SU-DHL-6 (cell line): ENCODE results near the gene NOS1AP.

Source experiments
- EZH2phosphoT487 ChIP-seq: fragments of 200-600 bp; sonication (generic), shearing (Covaris generic); conservative IDR thresholded peaks from 2 replicates; pipeline ENCODE4 v1.6.1; 2018; ENCODE audit warnings: mild to moderate bottlenecking, antibody characterized with exemption, low read length, moderate library complexity, mixed read lengths
- TF ChIP-seq, protein P1 (sequence below): fragments of 200-600 bp; sonication (generic); IDR thresholded peaks from one replicate; pipeline ENCODE4 v1.5.1; 2017; ENCODE audit warnings: antibody characterized with exemption, mild to moderate bottlenecking, low read length, moderate library complexity; ENCODE audit not compliant: insufficient read depth, poor library complexity, severe bottlenecking

DNA sequence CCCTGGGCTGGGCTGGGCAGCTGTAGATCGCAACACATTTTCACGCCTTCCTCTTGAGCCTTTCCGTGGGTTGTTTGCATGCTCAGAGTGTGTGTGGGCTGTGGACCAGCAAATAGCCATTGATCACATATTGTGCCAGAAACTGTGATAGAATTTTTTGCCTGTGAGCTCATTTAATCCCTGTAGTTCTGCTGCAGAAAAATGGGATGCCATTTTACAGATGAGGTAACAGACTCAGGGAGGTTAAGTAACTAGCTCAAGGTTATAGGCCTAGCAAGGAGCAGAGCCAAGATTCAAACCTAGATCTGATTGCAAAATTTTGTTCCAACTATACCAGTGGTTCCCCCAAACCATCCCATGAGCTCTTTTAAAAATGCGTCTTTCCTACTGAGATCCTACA lies 296.7 kb downstream of the NOS1AP start:
- TF ChIP-seq, protein P1, sequence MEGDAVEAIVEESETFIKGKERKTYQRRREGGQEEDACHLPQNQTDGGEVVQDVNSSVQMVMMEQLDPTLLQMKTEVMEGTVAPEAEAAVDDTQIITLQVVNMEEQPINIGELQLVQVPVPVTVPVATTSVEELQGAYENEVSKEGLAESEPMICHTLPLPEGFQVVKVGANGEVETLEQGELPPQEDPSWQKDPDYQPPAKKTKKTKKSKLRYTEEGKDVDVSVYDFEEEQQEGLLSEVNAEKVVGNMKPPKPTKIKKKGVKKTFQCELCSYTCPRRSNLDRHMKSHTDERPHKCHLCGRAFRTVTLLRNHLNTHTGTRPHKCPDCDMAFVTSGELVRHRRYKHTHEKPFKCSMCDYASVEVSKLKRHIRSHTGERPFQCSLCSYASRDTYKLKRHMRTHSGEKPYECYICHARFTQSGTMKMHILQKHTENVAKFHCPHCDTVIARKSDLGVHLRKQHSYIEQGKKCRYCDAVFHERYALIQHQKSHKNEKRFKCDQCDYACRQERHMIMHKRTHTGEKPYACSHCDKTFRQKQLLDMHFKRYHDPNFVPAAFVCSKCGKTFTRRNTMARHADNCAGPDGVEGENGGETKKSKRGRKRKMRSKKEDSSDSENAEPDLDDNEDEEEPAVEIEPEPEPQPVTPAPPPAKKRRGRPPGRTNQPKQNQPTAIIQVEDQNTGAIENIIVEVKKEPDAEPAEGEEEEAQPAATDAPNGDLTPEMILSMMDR, result no peak
- no peak for TF ChIP-seq EZH2phosphoT487
